HG03342 (cell line): Measurements from ENCODE around the gene ANKRD66.
"Not testable (repeated sequence)": the region's sequence is repeated elsewhere in the genome, so short reads cannot be mapped to it uniquely, and the experiment has no call there.

Source experiments
- ATAC-seq: cut with Tn5 transposase; IDR thresholded peaks from one replicate; pipeline ENCODE4 v1.9.1; 2021; ENCODE audit warnings: mild to moderate bottlenecking, moderate library complexity; ENCODE audit not compliant: unreplicated experiment

Gene ANKRD66

DNA sequence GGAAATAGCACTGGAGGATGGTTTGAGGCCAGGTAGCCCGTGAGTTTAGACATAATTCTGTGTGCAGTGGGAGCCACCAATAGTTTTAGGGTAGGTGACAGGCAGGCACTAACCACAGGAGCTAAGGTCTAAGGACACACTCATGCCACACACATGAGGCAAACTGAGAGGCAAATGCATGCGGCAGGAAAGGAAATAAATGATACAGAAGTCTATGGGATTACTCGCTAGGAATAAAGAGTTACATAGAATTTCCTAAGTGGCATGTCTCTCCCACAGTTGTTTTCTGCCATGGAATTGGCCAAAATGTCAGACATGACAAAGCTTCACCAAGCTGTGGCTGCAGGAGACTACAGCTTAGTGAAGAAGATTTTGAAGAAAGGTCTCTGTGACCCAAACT lies 4.9 kb downstream of the ANKRD66 start:
- no peak for ATAC-seq

DNA sequence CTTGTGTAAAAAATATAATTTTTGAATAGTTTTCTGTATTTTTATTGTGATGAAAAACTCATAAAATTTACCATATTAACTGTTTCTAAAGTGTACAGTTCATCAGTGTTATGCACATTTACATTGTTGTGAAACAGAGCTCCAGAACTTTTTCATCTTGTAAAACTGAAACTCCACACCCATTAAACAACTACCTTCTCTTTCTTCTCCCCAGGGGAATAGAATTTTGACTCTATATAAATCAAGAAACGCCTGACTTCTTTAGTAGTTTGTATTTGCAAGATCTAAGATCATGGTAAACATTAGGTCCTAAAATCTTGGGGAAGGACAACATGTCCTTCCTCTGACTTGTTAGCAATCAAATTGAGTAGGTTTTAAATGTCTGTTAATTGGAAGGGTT lies 9.1 kb downstream of the ANKRD66 start:
- no peak for ATAC-seq

DNA sequence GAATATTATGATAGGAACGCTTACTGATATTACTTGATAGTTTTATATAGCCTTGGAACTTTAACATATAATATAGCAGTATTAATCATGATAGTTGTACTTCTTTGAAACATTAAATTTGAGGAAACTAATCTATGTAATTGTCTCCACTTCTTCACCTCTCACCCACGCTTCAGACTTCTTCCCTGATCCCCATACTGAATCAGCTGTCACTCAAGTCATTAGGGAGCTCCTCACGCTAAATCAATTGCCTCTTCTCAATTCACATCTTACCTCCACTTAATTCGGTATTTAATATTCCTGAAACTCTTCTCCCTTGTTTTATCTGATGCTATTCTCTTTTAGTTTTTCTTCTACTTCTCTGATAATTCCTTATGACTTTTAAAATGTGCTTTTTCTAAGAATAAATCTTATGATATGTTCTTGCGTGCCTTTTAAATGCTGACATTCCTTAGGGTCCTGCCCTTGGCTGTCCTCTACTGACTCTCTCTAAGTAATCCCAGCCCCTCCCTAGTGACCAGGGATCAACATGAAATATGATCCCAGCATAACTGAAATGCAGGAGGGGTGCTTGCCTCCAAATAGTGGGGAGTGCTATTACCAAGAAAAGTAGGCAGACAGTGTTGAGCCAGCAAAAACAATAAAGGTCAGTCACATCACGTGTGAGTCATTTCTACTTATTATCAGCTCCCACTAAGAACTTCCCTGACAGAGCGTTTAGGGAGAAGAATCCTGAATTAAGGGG lies 9.9 kb downstream of the ANKRD66 start:
- ATAC-seq = no peak

GRCh38 chr6:46757214-46757596 lies 10.5 kb downstream of the ANKRD66 start:
- no peak for ATAC-seq

DNA sequence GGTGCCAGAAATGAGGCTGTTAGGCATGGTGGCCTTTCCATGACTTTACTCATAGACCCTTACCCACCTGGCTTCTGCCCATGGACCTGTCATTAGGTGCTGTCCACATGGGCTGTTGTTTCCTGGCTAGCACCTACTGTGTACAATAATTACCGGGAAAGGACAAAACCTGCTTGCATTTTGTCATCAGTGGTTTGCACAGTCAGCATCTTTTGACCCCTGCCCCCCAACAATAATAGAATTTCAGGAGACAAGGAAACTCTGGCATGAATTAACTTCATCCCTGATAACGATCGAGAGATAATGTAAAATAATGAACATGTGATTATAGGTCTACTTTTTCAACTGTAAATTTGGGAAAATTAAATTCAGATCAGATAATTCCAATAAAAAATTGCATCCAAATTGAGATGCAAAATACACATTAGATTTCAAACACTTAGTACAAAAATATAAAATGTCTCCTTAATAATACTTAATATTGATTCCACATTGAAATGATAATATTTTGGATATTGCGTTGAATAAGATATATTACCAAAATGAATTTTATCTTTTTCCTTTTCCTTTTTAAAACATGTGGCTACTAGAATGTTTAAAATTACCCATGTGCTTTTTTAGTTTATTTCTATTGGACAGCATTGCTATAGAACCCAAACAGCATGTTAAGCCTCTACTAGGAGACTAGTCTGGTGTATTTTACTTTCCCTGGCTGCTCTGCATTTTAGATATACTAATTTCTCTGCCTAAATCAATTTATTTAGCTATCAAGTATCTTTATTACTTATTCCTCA lies 12.4 kb downstream of the ANKRD66 start:
- no peak for ATAC-seq

- no peak for ATAC-seq
These were observed 14.2 kb downstream of the ANKRD66 start for GRCh38 chr6:46760925-46761324.

- no peak for ATAC-seq
These were observed 16.7 kb downstream of the ANKRD66 start for GRCh38 chr6:46763466-46763865.

GRCh38 chr6:46764280-46764679 lies 17.5 kb downstream of the ANKRD66 start:
- ATAC-seq = not testable (repeated sequence)

DNA sequence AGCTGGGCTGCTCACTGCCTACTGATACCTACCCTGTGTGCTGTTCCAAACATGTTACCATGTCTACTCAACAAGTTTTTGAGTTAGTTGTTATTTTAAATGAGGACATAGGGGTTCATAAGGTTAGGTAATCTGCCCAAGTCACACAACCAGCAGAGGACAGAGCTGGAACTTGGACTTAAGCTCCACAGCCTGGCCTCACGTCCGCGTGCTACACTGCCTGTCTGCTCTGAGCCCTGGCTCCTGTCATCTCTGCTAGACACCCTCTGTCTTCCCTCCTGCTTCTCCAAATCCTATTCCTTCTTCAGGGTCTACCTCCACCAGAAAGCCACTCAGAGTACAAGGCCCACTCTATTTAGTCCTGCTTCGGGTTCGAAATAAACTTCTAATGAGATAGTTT lies 18.2 kb downstream of the ANKRD66 start:
- ATAC-seq = no peak

DNA sequence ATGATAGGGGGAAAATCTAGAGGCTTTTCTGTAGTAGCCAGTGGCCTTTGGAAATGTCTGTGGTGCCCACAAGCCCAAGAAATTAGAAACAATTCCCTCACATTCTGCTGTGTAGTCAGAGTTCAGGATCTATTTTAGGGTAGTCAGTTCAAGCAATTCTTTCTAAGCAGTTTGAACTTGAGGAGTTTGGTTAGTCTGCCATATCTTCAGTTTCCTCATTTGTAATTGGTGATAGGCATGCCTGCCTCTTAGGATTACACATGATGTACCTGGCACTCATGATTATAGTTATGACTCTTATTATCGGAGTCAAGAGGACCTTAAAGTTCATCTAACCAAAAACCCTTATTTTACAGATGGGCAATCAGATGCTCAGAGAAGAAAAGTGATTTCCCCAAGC lies 25.3 kb downstream of the ANKRD66 start:
- no peak for ATAC-seq

DNA sequence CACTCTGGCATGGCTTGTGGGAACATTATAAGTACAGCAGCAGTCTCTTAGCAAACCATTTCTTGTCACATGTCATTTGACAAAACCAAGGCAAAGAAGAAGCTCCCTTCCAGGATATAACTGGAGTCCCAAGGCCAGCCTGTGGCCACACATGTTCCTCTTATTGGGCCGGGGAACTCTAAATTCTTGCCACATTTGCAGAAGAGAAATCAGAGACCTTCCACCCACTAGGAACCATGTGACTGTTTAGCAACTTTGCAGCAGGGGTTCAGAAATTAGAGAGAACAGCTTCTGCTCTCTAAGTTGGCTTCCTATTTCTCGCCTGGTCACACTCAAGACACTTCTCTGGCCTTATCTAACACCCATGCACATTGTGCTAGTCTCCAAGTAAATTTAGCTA lies 26.0 kb downstream of the ANKRD66 start:
- no peak for ATAC-seq

GRCh38 chr6:46773201-46773855 lies 26.6 kb downstream of the ANKRD66 start:
- ATAC-seq = no peak

GRCh38 chr6:46774736-46775135 lies 28.0 kb downstream of the ANKRD66 start:
- not testable (repeated sequence) for ATAC-seq

DNA sequence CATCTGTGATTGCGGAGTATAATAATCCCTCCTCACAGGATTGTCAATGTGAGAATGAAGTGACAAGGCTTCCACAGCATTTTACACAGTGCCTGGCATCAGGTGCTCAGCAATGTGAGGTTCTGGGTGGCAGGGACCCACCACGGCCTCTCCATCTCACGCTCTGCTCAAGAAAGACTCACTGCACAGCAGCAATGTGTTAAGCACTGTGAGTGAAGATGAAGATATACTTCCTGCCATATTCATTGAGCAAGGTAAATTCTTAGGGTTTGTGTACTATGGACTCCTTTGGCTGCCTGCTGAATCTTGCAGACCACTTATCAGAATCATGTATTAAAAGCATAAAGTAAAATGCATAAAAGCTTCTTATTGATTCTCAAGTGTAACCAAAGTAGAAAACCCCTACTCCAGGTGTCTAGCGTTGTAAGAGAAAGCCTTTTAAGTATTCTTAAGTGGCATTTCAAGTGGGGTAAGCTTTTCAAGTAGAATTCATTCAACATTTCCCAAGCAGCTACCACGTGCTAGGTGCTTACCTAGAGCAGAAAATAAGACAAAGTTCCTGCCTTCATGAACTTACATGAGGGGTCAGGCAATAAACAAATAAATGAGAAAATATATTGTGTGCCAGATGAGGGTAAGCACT lies 29.5 kb downstream of the ANKRD66 start:
- ATAC-seq = no peak

GRCh38 chr6:46777476-46778346 lies 31.0 kb downstream of the ANKRD66 start:
- ATAC-seq = no peak

DNA sequence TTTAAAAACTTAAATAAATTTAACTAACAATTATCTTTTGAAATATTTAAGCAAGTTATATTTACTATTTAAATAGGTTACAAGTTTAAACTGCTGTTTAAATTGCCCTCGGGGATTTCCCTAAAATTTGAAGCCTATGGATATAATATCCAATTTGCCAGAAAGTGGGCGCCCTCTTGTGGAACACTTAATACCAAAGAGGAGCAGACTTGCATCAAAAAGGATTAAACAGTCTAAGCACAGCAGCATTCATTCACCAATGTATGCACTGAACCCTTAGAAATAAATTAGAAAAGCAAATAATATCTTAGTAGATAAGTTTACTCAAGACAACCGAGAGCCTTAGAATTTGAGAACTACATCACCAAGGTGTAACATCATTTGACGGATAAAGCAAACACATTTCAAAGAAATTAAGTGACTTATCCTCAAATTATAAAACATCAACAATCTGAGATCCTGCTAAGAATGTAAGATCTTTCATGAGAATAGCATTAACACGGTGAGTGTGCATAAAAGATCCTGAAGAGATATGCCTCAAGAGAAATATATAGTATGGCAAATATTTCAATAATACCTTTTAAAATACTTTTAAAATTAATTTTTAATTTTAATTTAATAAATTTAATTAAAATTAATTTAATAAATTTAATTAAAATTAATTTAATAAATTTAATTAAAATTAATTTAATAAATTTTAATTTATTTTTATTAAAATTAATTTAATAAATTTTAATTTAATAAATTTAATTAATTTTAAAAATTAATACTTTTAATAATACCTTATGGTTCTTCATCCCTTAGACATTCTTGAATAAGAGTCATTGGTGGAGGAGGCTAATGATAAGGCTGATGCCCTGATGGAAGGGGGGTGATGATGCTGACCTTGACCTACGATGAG lies 35.0 kb downstream of the ANKRD66 start:
- ATAC-seq = no peak

DNA sequence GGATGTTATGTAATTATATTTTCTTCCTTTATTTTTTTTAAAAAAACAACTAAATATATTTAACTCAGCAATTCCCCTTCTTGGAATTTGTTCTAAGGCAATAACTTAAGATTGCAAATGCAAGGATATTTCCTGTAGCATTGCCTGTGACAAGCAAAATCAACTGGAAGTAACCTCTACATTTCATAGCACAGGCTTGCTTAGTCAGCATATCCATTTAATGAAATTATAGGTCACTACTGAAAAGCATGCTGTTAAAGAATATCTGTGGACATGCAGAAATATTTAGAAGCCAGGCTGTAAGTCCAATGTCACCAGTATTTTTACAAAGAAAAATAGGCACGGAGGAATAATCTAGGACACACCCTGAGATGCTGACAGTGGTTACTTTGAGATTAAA lies 37.8 kb downstream of the ANKRD66 start:
- ATAC-seq = no peak

DNA sequence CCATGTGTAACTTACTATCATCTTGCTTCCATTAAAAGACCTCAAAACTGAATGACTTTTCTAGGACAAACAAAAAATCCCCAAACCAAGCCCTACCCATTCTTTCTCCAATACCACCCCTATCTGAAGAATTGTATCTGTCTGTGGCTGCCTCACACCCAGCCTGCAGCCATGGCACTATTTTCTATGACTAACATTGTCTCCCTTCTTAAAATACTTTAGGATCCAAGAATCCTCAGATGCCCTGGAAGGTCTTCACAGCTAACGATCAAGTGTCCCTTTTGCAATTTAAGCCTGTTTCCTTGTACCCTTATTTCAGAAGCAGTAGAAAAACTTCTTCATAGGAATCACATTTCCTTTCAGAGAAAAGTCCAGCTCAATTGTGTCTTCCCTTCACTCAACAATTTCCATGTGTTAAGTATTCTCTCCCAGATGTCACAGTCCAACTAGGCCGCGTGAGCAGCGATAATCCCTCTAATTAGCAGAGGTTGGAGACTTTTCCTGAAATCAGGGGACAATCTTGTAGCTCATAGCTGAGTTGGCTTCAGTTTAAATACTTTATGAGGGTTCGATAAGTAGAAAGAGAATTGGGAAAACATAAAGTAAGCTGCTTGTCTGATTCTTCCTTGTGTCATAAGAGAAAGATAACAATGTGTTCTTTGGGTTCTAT lies 41.3 kb downstream of the ANKRD66 start:
- ATAC-seq = no peak

DNA sequence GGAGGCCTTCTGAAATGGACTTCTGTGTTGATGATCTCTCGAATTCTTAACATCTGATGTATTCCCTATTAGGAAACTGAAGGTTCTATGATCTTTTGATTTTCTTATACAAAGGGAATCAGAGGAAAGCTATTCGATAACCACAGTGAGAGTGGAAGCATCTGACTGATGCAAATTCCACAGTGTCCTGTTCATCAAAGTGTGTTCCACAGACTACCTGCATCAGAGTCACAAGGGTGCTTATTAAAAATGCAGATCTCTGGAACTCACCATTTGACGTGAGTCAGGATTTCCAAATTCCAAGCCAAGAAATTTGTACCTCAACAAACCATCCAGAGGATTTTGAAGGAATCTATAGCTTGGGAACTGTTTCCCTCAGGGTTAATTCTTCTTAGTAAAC lies 42.1 kb downstream of the ANKRD66 start:
- ATAC-seq = no peak
